ENCODE data around the gene KCNMB2.

- no peak for TF ChIP-seq CTCF (optimal IDR thresholded peaks at IDR 0.05 in 1 of 3, IDR thresholded peaks at IDR 0.05 in 1 of 3, conservative IDR thresholded peaks at IDR 0.05 in 1 of 3; ENCODE audit: extremely low read depth in 1 of 3, insufficient read depth in 2 of 3, low read length in 3 of 3)
- no peak for TF ChIP-seq EZH2 (IDR thresholded peaks at IDR 0.05; ENCODE audit: low read length)
These were observed 323.1 kb downstream of the KCNMB2 start for GRCh38 chr3:178859386-178859785.

Data from keratinocyte (primary cell).